HCT116 (cell line): ENCODE data around the gene RIT1. TPM values are rescaled to one million over a fixed set of nuclear protein-coding genes. Genes with fewer than 3 reads are reported as not detected.

Experiments
- ATAC-seq: fragments of 200-7000 bp; cut with Tn5 transposase; 2 replicates; pipeline ENCODE4 v1.9.1; 2020; ENCODE audit warnings: mild to moderate bottlenecking, moderate library complexity
- BruUV-seq: library from RNA; stranded (reverse); fragments of 400-500 nt; replicated peaks from 2 replicates; lab custom pipeline; 2021; lab: Mats Ljungman, UMichigan
- CTCF ChIA-PET: fragments of 300-600 bp; sonication (Branson Sonifier 250); formaldehyde crosslinking; loops from one replicate; lab custom pipeline; 2021; ENCODE audit warnings: antibody characterized with exemption; lab: Charles Lee
- POLR2A ChIA-PET: fragments of 300-600, 350-600 bp; sonication (Branson Sonifier 250); formaldehyde crosslinking; loops from one replicate; lab custom pipeline; 2021; ENCODE audit warnings: antibody characterized with exemption; lab: Charles Lee
- RAD21 ChIA-PET, 2 experiments: fragments of 300-600 bp; sonication (Branson Sonifier 250); formaldehyde crosslinking; loops; one replicate each; lab custom pipeline; 2023; ENCODE audit warnings: low total read pairs in 2 of 2; ENCODE audit not compliant: uncharacterized antibody in 2 of 2, unreplicated experiment in 2 of 2, low non-redundant PET in 1 of 2; lab: Charles Lee
- DNase-seq: peaks from one replicate; pipeline ENCODE4 v3.0.0-alpha.2; 2010; ENCODE audit warnings: low read depth, low spot score
- H2AFZ ChIP-seq: fragments of 200-600 bp; shearing (Covaris generic), sonication (generic); 2 replicates; pipeline ENCODE4 v1.6.1; 2017; ENCODE audit warnings: low read depth, mixed run types, mixed read lengths, antibody characterized with exemption, low read length; ENCODE audit not compliant: poor library complexity, severe bottlenecking
- H3K27ac ChIP-seq: 2 replicates; pipeline ENCODE4 v1.5.1; 2012; ENCODE audit warnings: low read depth, low read length
- H3K27me3 ChIP-seq: fragments of 200-600 bp; sonication (generic); 2 replicates; pipeline ENCODE4 v1.6.1; 2016; ENCODE audit warnings: mixed run types, low read length, mixed read lengths; ENCODE audit not compliant: insufficient read depth
- H3K36me3 ChIP-seq, 2 experiments: fragments of 200-500 bp in 1 of 2; fragments of 200-600 bp in 1 of 2; sonication (Bioruptor generic) in 1 of 2; sonication (generic) in 1 of 2; 2 replicates each; pipeline versions ENCODE4 v1.5.1 to v1.6.1; 2014 to 2016; ENCODE audit warnings: low read length in 2 of 2, inconsistent platforms in 1 of 2, mixed read lengths in 1 of 2, mixed run types in 1 of 2; ENCODE audit not compliant: insufficient read depth in 2 of 2, control insufficient read depth in 1 of 2
- H3K4me1 ChIP-seq, 2 experiments: fragments of 200-600 bp in 1 of 2; sonication (generic) in 1 of 2; 2 replicates each; pipeline versions ENCODE4 v1.5.1 to v1.6.1; 2012 to 2017; ENCODE audit warnings: low read length in 2 of 2, inconsistent platforms in 1 of 2, mild to moderate bottlenecking in 1 of 2, mixed read lengths in 1 of 2, mixed run types in 1 of 2, moderate library complexity in 1 of 2; ENCODE audit not compliant: insufficient read depth in 2 of 2, control insufficient read depth in 1 of 2
- H3K4me2 ChIP-seq: fragments of 200-600 bp; sonication (generic); 2 replicates; pipeline ENCODE4 v1.6.1; 2017; ENCODE audit warnings: mixed run types, low read length, mixed read lengths
- H3K4me3 ChIP-seq, 2 experiments: fragments of 200-600 bp in 1 of 2; sonication (generic) in 1 of 2; replicated peaks in 1 of 2; 2 replicates each; pipeline ENCODE4 v1.5.1; 2011 to 2016; ENCODE audit warnings: low read length in 2 of 2, control low read depth in 1 of 2, low read depth in 1 of 2, mild to moderate bottlenecking in 1 of 2, mixed read lengths in 1 of 2, mixed run types in 1 of 2
- H3K79me2 ChIP-seq: fragments of 200-600 bp; sonication (generic); 2 replicates; pipeline ENCODE4 v1.6.1; 2017; ENCODE audit warnings: mild to moderate bottlenecking, mixed run types, low read length, moderate library complexity, mixed read lengths; ENCODE audit not compliant: insufficient read depth
- H3K9ac ChIP-seq: fragments of 200-600 bp; sonication (generic); 2 replicates; pipeline ENCODE4 v1.6.1; 2016; ENCODE audit warnings: low read length, mixed read lengths
- H3K9me2 ChIP-seq: fragments of 200-600 bp; sonication (generic), shearing (Covaris generic); 2 replicates; pipeline ENCODE4 v1.6.1; 2017; ENCODE audit warnings: mixed run types, mild to moderate bottlenecking, moderate library complexity; ENCODE audit not compliant: insufficient read depth
- H3K9me3 ChIP-seq, 2 experiments: fragments of 200-500 bp in 1 of 2; fragments of 200-600 bp in 1 of 2; sonication (Bioruptor generic) in 1 of 2; sonication (generic) in 1 of 2; 2 replicates each; pipeline ENCODE4 v1.6.1; 2014 to 2017; ENCODE audit warnings: low read length in 2 of 2, mixed read lengths in 2 of 2, inconsistent platforms in 1 of 2, low read depth in 1 of 2, mild to moderate bottlenecking in 1 of 2, mixed run types in 1 of 2, moderate library complexity in 1 of 2; ENCODE audit not compliant: control insufficient read depth in 1 of 2, insufficient read depth in 1 of 2
- H4K20me1 ChIP-seq: fragments of 200-600 bp; sonication (generic), shearing (Covaris generic); 2 replicates; pipeline ENCODE4 v1.6.1; 2017; ENCODE audit warnings: mixed run types, mild to moderate bottlenecking, moderate library complexity; ENCODE audit not compliant: insufficient read depth
- CBX3 ChIP-seq: IDR thresholded peaks from 2 replicates; pipeline ENCODE4 v1.6.1; 2012; ENCODE audit warnings: low read depth
- CEBPB ChIP-seq: IDR thresholded peaks from 2 replicates; pipeline ENCODE4 v1.6.1; 2012; ENCODE audit warnings: low read depth
- EGR1 ChIP-seq: IDR thresholded peaks from 2 replicates; pipeline ENCODE4 v1.6.1; 2012; ENCODE audit warnings: low read depth
- EZH2 ChIP-seq: fragments of 200-600 bp; sonication (generic); IDR thresholded peaks from 2 replicates; pipeline ENCODE4 v1.6.1; 2017; ENCODE audit warnings: antibody characterized with exemption, mixed run types
- EZH2phosphoT487 ChIP-seq: fragments of 200-600 bp; IDR thresholded peaks from 2 replicates; pipeline ENCODE4 v1.6.1; 2018; ENCODE audit warnings: antibody characterized with exemption, borderline replicate concordance
- FOSL1 ChIP-seq: IDR thresholded peaks from 2 replicates; pipeline ENCODE4 v1.6.1; 2012; ENCODE audit warnings: low read depth
- POLR2A ChIP-seq: IDR thresholded peaks from 2 replicates; pipeline ENCODE4 v1.7.0; 2011; ENCODE audit warnings: borderline replicate concordance; ENCODE audit not compliant: insufficient read depth, insufficient read length; ENCODE audit errors: extremely low read depth
- POLR2AphosphoS5 ChIP-seq: IDR thresholded peaks from 2 replicates; pipeline ENCODE4 v1.6.1; 2011; ENCODE audit warnings: mild to moderate bottlenecking, low read depth, low read length, moderate library complexity
- RAD21 ChIP-seq: IDR thresholded peaks from 2 replicates; pipeline ENCODE4 v1.6.1; 2012; ENCODE audit warnings: low read depth, mild to moderate bottlenecking
- SP1 ChIP-seq: IDR thresholded peaks from 2 replicates; pipeline ENCODE4 v1.6.1; 2012; ENCODE audit warnings: low read depth
- SRF ChIP-seq: IDR thresholded peaks from 2 replicates; pipeline ENCODE4 v1.6.1; 2012; ENCODE audit warnings: low read depth
- TCF7L2 ChIP-seq: IDR thresholded peaks from 2 replicates; pipeline ENCODE4 v1.7.0; 2011; ENCODE audit warnings: borderline replicate concordance, inconsistent platforms; ENCODE audit not compliant: insufficient read depth, insufficient read length; ENCODE audit errors: extremely low read depth
- YY1 ChIP-seq: IDR thresholded peaks from 2 replicates; pipeline ENCODE4 v1.6.1; 2011; ENCODE audit warnings: low read length, low read depth, moderate library complexity, mild to moderate bottlenecking; ENCODE audit not compliant: insufficient replicate concordance; ENCODE audit errors: extremely low read depth
- ZBTB33 ChIP-seq: IDR thresholded peaks from 2 replicates; pipeline ENCODE4 v1.6.1; 2011; ENCODE audit warnings: mild to moderate bottlenecking, low read length, moderate library complexity; ENCODE audit not compliant: insufficient replicate concordance; ENCODE audit errors: extremely low read depth
- ZFX ChIP-seq: fragments of 450-650 bp; IDR thresholded peaks from 2 replicates; pipeline ENCODE4 v1.6.1; 2017
- ZNF274 ChIP-seq: fragments of 200-500 bp; sonication (Bioruptor generic); IDR thresholded peaks from 2 replicates; pipeline ENCODE4 v1.6.1; 2014; ENCODE audit warnings: mild to moderate bottlenecking, low read depth, low read length, inconsistent platforms
- intact Hi-C: fragments of 100-400 bp; cut with micrococcal nuclease; formaldehyde crosslinking; loops from 2 replicates; pipeline ENCODE4 v1.10.0; 2022
- total RNA-seq: library from RNA; stranded (reverse); gene quantifications from one replicate; pipeline ENCODE4 v1.2.1, GENCODE V29; 2021; ENCODE audit not compliant: unreplicated experiment
- TF ChIP-seq, protein P1 (sequence below): IDR thresholded peaks from 2 replicates; pipeline ENCODE4 v1.6.1; 2012; ENCODE audit warnings: low read depth

Gene RIT1
- total RNA-seq, 1 experiment from 2014 or later = 10.2 TPM

DNA sequence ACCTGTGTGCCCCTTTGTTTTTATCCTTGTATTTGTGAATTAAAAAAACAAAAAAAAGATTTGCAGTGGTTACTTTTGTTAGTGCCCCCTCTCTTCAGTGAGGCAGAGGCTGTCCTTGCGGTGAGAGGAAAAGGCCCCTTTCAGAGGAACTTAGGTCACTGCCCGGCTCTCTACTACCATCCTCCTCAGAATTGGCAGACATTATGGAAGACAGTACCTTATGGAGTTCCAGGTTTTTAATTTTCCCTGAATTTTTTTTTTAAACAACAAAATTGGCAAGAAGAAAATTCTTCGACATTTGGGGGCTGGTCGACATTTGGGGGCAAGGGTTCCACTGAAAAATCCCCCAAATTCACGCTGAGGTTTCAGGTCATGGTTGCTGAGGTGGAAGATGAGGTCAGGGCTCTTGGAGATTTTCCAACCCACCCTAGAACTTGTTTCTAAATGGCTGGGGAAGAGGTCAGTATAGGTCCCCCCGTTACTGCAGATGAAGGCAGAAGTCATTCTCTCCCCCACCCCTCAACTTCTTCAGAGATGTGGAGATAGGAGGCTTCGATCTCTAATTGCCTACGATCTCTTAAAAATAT is 35.6 kb upstream of the RIT1 start:
- no peak for DNase-seq
- peaks cover 22 to 41% of the 10 kb centered on the region in 2 experiments for H3K4me1 ChIP-seq
- no peaks in the 10 kb centered on the region for H3K9me2 ChIP-seq
- TF ChIP-seq ZFX = no peak
- TF ChIP-seq POLR2AphosphoS5 = no peak; the same call in 1 of the 2 replicates
- no peak for TF ChIP-seq SP1
- no peak for TF ChIP-seq EZH2phosphoT487
- TF ChIP-seq EZH2 = no peak
- no peak for TF ChIP-seq RAD21
- no peak for TF ChIP-seq YY1
- no peak for TF ChIP-seq ZBTB33
- TF ChIP-seq TCF7L2 = no peak
- TF ChIP-seq SRF = no peak
- TF ChIP-seq EGR1 = no peak
- no peak for TF ChIP-seq FOSL1
- TF ChIP-seq CBX3 = no peak
- no peak for TF ChIP-seq ZNF274
- TF ChIP-seq, protein P1, sequence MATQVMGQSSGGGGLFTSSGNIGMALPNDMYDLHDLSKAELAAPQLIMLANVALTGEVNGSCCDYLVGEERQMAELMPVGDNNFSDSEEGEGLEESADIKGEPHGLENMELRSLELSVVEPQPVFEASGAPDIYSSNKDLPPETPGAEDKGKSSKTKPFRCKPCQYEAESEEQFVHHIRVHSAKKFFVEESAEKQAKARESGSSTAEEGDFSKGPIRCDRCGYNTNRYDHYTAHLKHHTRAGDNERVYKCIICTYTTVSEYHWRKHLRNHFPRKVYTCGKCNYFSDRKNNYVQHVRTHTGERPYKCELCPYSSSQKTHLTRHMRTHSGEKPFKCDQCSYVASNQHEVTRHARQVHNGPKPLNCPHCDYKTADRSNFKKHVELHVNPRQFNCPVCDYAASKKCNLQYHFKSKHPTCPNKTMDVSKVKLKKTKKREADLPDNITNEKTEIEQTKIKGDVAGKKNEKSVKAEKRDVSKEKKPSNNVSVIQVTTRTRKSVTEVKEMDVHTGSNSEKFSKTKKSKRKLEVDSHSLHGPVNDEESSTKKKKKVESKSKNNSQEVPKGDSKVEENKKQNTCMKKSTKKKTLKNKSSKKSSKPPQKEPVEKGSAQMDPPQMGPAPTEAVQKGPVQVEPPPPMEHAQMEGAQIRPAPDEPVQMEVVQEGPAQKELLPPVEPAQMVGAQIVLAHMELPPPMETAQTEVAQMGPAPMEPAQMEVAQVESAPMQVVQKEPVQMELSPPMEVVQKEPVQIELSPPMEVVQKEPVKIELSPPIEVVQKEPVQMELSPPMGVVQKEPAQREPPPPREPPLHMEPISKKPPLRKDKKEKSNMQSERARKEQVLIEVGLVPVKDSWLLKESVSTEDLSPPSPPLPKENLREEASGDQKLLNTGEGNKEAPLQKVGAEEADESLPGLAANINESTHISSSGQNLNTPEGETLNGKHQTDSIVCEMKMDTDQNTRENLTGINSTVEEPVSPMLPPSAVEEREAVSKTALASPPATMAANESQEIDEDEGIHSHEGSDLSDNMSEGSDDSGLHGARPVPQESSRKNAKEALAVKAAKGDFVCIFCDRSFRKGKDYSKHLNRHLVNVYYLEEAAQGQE = no peak
- no peak for TF ChIP-seq CEBPB
- no peak for TF ChIP-seq POLR2A
- ChIA-PET RAD21 (no interaction called here), POLR2A (interaction anchor here (1.7 kb wide), 1 partner anchor 33 kb away, joined by 7 read pairs; the partner anchor contains the start of gene ARHGEF2), CTCF (no interaction called here)
- H3K9ac ChIP-seq = no peak overlapping the region
- peaks cover 23 to 40% of the 10 kb centered on the region in 2 experiments; a peak in 3 of 4 replicates for H3K36me3 ChIP-seq
- H3K4me2 ChIP-seq = no peak overlapping the region
- H3K4me3 ChIP-seq = no peak overlapping the region
- no peaks in the 10 kb centered on the region for H3K27me3 ChIP-seq
- H3K79me2 ChIP-seq = no peaks in the 10 kb centered on the region
- no peaks in the 10 kb centered on the region for H4K20me1 ChIP-seq
- no peak overlapping the region for H2AFZ ChIP-seq
- H3K9me3 ChIP-seq = no peaks in the 10 kb centered on the region
- intact Hi-C loops = no loop called here
- no TSS peak for BruUV-seq
- ATAC-seq = no peak
- no peak overlapping the region for H3K27ac ChIP-seq
